Testis (tissue), 2 donors: ENCODE measurements around the gene PTCH1.

Experiments
- POLR2A ChIP-seq: fragments of 450-650 bp; IDR thresholded peaks from one replicate; pipeline ENCODE4 v1.6.1; 2017; ENCODE audit warnings: antibody characterized with exemption, mild to moderate bottlenecking, moderate library complexity
- TF ChIP-seq, protein P1 (sequence below), 3 experiments: fragments of 450-650 bp in 2 of 3; fragments of 200-600 bp in 1 of 3; sonication (generic) in 1 of 3; IDR thresholded peaks; one replicate each; pipeline ENCODE4 v1.5.1; 2016 to 2019; ENCODE audit warnings: antibody characterized with exemption in 3 of 3, mild to moderate bottlenecking in 2 of 3, moderate library complexity in 1 of 3

DNA sequence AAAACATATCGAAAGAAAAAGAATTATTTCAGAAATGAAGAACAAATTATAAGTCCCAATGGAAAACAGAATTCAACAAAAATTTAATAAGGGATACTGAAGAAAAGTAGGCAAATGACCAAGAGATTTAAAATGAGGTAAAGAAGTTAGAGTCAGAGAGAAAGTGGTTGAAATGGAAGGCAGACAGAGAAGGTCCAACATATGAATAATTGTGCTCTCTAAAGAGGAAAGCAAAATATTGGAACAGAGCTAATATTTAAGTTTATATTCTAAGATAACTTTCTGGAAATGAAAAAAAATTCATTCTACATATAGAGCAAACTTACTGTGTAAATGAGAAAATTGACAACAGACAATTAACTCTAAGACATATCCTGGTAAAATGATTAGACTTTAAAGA is 94.1 kb downstream of the PTCH1 start:
- TF ChIP-seq, protein P1, sequence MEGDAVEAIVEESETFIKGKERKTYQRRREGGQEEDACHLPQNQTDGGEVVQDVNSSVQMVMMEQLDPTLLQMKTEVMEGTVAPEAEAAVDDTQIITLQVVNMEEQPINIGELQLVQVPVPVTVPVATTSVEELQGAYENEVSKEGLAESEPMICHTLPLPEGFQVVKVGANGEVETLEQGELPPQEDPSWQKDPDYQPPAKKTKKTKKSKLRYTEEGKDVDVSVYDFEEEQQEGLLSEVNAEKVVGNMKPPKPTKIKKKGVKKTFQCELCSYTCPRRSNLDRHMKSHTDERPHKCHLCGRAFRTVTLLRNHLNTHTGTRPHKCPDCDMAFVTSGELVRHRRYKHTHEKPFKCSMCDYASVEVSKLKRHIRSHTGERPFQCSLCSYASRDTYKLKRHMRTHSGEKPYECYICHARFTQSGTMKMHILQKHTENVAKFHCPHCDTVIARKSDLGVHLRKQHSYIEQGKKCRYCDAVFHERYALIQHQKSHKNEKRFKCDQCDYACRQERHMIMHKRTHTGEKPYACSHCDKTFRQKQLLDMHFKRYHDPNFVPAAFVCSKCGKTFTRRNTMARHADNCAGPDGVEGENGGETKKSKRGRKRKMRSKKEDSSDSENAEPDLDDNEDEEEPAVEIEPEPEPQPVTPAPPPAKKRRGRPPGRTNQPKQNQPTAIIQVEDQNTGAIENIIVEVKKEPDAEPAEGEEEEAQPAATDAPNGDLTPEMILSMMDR (IDR thresholded peaks at IDR 0.05): no peak
- TF ChIP-seq POLR2A: no peak
